HUES48 (cell line): ENCODE data around the gene SOX6.
"Not testable (repeated sequence)": the region's sequence is repeated elsewhere in the genome, so short reads cannot be mapped to it uniquely, and the experiment has no call there.

ENCODE experiments used
- H3K27ac ChIP-seq: one replicate; pipeline ENCODE4 v1.7.0; 2013; ENCODE audit warnings: low read depth, low read length, inconsistent platforms
- H3K27me3 ChIP-seq: 2 replicates; pipeline ENCODE4 v1.6.1; 2013; ENCODE audit warnings: mild to moderate bottlenecking, low read length; ENCODE audit not compliant: control insufficient read depth, insufficient read depth
- H3K36me3 ChIP-seq: 2 replicates; pipeline ENCODE4 v1.6.1; 2013; ENCODE audit warnings: low read length; ENCODE audit not compliant: control insufficient read depth, insufficient read depth
- H3K4me1 ChIP-seq: 2 replicates; pipeline ENCODE4 v1.6.1; 2013; ENCODE audit warnings: mild to moderate bottlenecking, low read length; ENCODE audit not compliant: control insufficient read depth, insufficient read depth
- H3K4me3 ChIP-seq: 2 replicates; pipeline ENCODE4 v1.5.1; 2013; ENCODE audit warnings: mild to moderate bottlenecking, low read depth, low read length
- H3K9ac ChIP-seq: 2 replicates; pipeline ENCODE4 v1.6.1; 2013; ENCODE audit warnings: mild to moderate bottlenecking, low read depth, low read length, moderate library complexity
- H3K9me3 ChIP-seq: 2 replicates; pipeline ENCODE4 v1.6.1; 2013; ENCODE audit warnings: low read length; ENCODE audit not compliant: control insufficient read depth, insufficient read depth

The SOX6 gene

DNA sequence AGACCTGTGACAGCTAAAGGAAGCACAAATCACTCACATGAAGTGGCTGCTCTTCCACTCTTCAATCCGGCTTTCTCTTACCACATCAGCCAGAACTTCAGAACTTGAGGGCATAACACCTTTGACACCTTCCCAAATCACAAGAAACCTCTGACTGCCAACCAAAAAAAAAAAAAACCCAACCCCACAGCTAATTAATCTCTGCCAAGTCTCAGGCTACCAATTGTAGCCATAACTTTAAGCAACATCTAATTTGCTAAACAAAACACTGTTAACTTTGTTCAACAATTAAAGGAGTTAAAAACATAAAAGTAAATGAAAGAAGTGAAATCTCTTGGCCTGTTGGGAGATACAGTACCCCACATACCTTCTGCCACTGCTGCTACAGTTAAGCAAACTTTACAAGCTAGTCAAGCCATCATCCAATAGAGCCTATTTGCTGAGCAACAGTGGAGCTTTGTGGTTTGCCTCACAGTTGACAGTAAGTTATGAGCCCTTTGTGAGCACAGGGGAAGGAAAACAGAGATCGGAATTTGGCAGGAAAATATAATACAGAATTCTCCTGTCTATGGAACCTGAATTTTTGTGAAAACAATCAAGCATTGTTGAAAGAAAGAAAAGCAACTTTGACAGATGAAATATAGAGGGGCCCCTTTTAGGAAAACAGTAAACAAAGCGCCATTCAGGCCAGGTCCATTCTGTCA is at the start of gene SOX6:
Gene SOX6 (minus strand): TSS at position 490 of the 704 bp plus-strand sequence. CDS start 15,298 bp downstream, outside the sequence.
- Histone ChIP-seq H3K4me1 (peaks cover 26% of the 10 kb centered on the region; the same call in 1 of the 2 replicates), H3K9ac (no peak within 1 kb of the TSS), H3K27ac (no peak within 1 kb of the TSS), H3K4me3 (no peak within 1 kb of the TSS; the same call in 1 of the 2 replicates), H3K27me3 (no peaks in the 10 kb centered on the region), H3K9me3 (no peaks in the 10 kb centered on the region), H3K36me3 (no peaks in the 10 kb centered on the region)

DNA sequence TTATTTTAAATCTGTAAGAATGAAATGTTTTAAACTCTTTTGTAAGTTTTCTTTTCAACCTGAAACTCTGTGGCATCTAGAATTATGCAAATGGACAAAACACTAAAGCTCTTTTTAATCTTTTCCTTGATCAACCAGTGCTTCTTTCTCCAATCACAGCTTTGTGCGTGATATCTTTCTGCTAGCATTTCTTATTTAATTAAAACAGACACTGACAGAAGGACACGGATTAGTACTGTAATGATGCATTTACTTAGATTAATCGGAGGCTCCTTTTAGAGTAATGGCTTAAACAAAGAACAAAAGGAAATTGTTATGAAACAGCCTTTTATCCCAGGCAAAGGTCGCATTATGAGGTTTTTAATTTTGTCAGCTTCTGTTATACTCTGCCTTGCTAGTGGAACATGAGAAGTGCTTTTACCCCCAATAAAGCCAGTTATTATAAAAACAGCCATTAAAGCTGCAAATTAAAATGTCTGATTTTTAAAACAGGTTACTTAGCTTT is 48.5 kb upstream of the SOX6 start:
- Histone ChIP-seq H3K4me1 (peaks cover 35% of the 10 kb centered on the region), H3K4me3 (no peak overlapping the region), H3K27me3 (peaks cover 99% of the 10 kb centered on the region), H3K36me3 (no peaks in the 10 kb centered on the region), H3K9me3 (no peaks in the 10 kb centered on the region), H3K27ac (no peak overlapping the region), H3K9ac (no peak overlapping the region)

DNA sequence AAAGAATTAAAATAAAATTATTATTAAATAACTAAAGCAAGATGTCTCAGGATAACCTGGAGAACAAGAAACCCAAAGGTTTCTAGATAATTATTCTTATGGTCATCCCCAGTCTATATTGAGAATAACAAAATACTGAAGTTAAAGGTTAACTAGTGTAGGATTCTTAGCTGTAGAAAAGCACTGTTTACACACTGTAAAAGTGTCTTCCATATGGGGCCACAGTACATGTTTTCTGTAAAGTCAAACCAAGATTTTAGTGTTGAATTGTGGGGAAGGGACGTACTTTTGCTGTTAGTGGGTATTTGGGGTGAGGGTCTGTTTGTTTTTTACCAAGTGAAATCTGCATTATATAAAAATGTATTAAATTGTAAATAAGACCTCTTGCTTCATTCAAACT is 47.5 kb upstream of the SOX6 start:
- Histone ChIP-seq H3K9me3 (no peaks in the 10 kb centered on the region), H3K4me1 (peaks cover 35% of the 10 kb centered on the region), H3K9ac (no peak overlapping the region), H3K36me3 (no peaks in the 10 kb centered on the region), H3K27ac (peak overlapping the region; percentile 67), H3K27me3 (peaks cover 100% of the 10 kb centered on the region), H3K4me3 (no peak overlapping the region)

DNA sequence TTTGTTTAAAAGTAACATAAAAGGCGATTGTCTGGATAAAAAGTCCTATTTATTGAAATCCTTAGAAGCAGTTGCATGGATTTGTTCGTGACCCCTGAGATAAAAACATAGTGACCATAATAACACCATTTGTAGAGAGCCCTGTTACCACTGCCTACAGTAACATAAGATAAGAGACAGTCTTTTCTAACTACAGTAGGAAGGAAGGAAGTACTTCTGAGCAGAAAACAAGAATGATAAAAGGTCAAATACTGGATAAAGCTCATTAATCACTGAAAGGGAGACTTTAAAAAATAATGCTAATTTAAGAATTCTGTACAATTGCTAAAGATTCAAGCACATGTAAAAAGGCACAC is 47.1 kb upstream of the SOX6 start:
- peaks cover 100% of the 10 kb centered on the region for H3K27me3 ChIP-seq
- H3K4me1 ChIP-seq: peaks cover 35% of the 10 kb centered on the region
- no peak overlapping the region for H3K9ac ChIP-seq
- H3K27ac ChIP-seq: peak overlapping the region; percentile 67
- no peak overlapping the region for H3K4me3 ChIP-seq
- no peaks in the 10 kb centered on the region for H3K36me3 ChIP-seq
- H3K9me3 ChIP-seq: no peaks in the 10 kb centered on the region

DNA sequence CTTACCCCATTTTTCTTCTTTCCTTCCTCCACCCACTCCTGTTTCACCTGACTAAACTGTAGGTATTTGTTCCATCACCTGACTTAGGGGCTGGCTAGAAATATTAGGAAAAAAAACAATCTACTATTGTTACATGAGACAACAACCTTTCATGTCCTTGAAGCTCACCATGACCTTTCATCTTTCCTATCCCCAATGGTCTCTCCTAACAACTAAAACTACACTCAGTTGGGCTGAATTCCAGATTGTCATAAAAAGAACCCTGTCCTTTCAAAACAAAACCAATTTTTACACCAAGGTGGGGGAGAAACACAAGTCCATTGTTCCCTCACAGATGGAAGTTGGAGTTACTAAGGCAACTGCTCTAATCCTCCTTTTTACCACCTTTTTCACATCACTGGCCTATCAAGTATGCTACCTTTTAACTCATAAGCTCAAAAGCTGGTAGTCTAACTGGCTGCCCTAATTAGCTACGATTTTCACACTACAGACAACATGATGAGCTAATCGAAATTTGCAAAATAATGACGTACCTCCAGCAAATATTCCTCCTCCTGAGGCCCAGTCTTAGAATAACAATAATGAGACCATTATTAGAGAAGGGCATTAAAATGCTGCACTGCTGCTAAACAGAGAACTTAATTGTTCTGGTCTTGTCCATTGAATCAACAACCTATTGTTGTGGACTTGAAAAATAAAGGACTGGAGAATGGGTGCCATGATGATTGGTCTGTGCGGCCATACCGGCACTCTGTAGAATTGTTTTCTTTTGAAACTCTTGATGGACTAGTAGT is 46.5 kb upstream of the SOX6 start:
- H3K36me3 ChIP-seq: no peaks in the 10 kb centered on the region
- no peak overlapping the region for H3K9ac ChIP-seq
- H3K9me3 ChIP-seq: no peaks in the 10 kb centered on the region
- H3K27ac ChIP-seq: peak overlapping the region; percentile 67
- H3K27me3 ChIP-seq: peaks cover 100% of the 10 kb centered on the region
- H3K4me1 ChIP-seq: peaks cover 35% of the 10 kb centered on the region
- H3K4me3 ChIP-seq: no peak overlapping the region

DNA sequence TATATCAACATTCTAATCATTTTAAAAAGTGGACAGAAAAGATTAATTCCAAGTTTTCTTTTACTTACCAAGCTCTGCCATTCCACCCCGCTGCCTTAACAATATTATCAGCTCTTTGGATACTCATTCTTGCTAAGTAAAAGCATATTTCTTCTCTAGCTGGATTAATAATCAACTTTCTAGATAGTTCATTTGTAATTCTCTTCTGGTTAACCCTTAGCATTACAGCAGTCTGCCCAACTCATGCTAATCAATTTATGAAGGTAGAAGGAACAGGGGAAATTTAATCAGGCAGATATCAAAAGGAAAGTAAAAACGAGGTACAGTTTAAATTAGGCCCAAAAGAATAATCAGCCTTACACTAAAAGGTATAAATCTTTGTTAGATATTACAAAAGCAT is 41.0 kb upstream of the SOX6 start:
- H3K9me3 ChIP-seq: no peaks in the 10 kb centered on the region
- no peak overlapping the region for H3K4me3 ChIP-seq
- H3K27me3 ChIP-seq: peaks cover 98% of the 10 kb centered on the region
- no peak overlapping the region for H3K27ac ChIP-seq
- H3K9ac ChIP-seq: no peak overlapping the region
- H3K36me3 ChIP-seq: no peaks in the 10 kb centered on the region
- H3K4me1 ChIP-seq: peaks cover 4% of the 10 kb centered on the region

DNA sequence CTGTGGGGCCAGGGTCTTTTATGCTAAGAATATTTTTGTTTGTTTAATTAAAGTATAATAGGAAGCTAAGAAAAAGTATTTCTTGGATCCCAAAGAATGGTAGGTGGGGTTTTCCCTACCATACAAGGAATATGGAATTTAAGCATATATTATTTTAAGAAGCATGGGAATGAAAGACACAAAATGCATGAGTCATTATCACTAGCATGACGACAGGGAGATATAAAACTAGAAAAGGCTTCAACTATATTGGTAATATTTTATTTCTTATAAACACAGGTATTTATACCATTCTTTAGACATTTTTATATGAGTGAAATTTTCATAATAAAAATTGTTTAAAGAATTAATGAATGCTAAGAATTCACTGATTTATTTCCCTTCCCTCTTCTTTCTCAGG is 39.3 kb upstream of the SOX6 start:
- Histone ChIP-seq H3K27ac (no peak overlapping the region), H3K4me1 (no peaks in the 10 kb centered on the region)

DNA sequence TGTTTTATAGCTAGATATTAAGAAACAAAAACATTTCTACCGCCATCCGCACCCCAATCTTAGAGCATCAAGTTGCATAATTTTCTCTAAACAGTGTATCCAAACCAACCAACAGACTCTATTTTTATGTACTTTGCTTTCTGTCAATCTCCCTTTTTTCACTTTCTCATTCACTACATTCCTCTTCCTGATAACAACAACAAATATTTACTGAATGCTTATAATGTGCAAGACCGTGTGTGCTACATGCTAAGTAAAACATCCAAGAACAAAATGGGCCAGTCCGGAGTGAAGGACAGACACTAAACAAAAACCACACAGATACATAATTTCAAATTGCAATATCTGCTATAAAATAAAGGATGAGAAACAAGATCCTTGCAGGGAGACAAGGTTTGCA is 38.6 kb upstream of the SOX6 start:
- no peak overlapping the region for H3K4me3 ChIP-seq
- no peaks in the 10 kb centered on the region for H3K4me1 ChIP-seq
- no peak overlapping the region for H3K27ac ChIP-seq
- H3K36me3 ChIP-seq: no peaks in the 10 kb centered on the region
- H3K9ac ChIP-seq: no peak overlapping the region
- peaks cover 83% of the 10 kb centered on the region for H3K27me3 ChIP-seq
- no peaks in the 10 kb centered on the region for H3K9me3 ChIP-seq

More for the DNA sequence above, 39.3 kb upstream of the SOX6 start:
- H3K4me3 ChIP-seq: no peak overlapping the region
- H3K36me3 ChIP-seq: no peaks in the 10 kb centered on the region
- no peaks in the 10 kb centered on the region for H3K9me3 ChIP-seq
- H3K9ac ChIP-seq: no peak overlapping the region
- peaks cover 87% of the 10 kb centered on the region for H3K27me3 ChIP-seq

DNA sequence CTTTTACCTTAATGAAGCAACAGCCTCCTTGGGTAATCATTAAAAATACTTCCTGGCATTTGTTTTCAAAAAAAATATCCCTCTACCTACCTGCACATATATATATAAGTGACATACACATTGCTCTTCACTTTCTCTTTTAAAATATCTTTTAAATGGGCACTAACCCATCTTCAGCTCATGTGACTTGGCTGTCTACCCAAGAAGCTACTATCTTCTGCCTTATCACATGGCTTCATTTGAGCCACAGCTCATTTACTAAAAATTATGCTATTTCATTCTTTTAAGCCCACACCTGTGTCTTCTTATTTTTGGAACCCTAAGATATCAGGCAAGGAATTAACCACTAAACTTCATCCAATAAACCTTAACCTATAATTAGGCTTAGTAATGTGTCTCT is 37.0 kb upstream of the SOX6 start:
- peaks cover 67% of the 10 kb centered on the region for H3K27me3 ChIP-seq

DNA sequence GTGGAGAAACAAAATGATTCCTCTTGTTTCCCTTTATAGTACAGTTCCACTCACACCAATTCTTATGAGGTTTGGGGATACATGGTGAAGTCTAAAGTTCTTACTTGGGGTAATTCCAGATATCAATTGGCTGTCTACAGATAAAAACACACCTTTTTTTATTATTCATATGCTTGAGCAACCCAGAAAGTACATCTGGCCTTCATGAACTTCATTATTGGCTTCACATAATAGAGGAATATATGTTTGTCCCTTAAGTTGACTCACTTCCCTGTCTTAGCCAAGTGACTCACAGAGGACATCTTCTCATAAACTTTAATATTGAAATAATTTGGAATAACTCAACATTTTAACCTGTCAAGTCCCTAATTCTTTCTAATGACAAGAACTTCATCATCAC is 36.3 kb upstream of the SOX6 start:
- Histone ChIP-seq H3K27me3 (peaks cover 60% of the 10 kb centered on the region), H3K36me3 (no peaks in the 10 kb centered on the region), H3K9ac (no peak overlapping the region), H3K4me3 (no peak overlapping the region), H3K9me3 (no peaks in the 10 kb centered on the region), H3K4me1 (no peaks in the 10 kb centered on the region), H3K27ac (no peak overlapping the region)

More for the DNA sequence above, 37.0 kb upstream of the SOX6 start:
- no peak overlapping the region for H3K4me3 ChIP-seq
- no peak overlapping the region for H3K9ac ChIP-seq
- no peaks in the 10 kb centered on the region for H3K36me3 ChIP-seq
- H3K27ac ChIP-seq: no peak overlapping the region
- H3K4me1 ChIP-seq: no peaks in the 10 kb centered on the region
- H3K9me3 ChIP-seq: no peaks in the 10 kb centered on the region

DNA sequence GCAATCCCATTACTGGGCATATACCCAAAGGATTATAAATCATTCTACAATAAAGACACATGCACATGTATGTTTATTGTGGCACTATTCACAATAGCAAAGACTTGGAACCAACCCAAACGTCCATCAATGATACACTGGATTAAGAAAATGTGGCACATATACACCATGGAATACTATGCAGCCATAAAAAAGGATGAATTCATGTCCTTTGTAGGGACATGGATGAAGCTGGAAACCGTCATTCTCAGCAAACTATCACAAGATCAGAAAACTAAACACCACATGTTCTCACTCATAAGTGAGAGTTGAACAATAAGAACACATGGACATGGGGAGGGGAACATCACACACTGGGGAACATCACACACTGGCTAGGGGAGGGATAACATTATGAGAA is 34.5 kb upstream of the SOX6 start:
- H3K4me3 ChIP-seq, H3K36me3 ChIP-seq, H3K9me3 ChIP-seq, H3K9ac ChIP-seq, H3K4me1 ChIP-seq, H3K27ac ChIP-seq: not testable (repeated sequence)
- peaks cover 42% of the 10 kb centered on the region for H3K27me3 ChIP-seq
